WTC11 (cell line): Measurements from ENCODE around the gene KLK14. TPM values are rescaled to one million over a fixed set of nuclear protein-coding genes. Genes with fewer than 3 reads are reported as not detected.

Experiments used
- ATAC-seq: fragments of 200-7000 bp; cut with Tn5 transposase; 2 replicates; pipeline ENCODE4 v1.10.0; 2021; ENCODE audit warnings: mild to moderate bottlenecking, moderate library complexity
- CTCF ChIA-PET: fragments of 300-600 bp; sonication (Branson Sonifier 250); formaldehyde crosslinking; loops from one replicate; lab custom pipeline; 2021; ENCODE audit warnings: antibody characterized with exemption; lab: Charles Lee
- POLR2A ChIA-PET: fragments of 350-600 bp; sonication (Branson Sonifier 250); formaldehyde crosslinking; loops from one replicate; lab custom pipeline; 2021; ENCODE audit warnings: antibody characterized with exemption; lab: Charles Lee
- DNase-seq: peaks from one replicate; pipeline ENCODE4 v3.0.0; 2021; ENCODE audit warnings: low spot score
- H3K27ac Mint-ChIP-seq: 2 replicates; pipeline ENCODE4 v1.8.0; 2021; ENCODE audit warnings: mixed read lengths
- H3K27me3 Mint-ChIP-seq: 2 replicates; pipeline ENCODE4 v1.8.0; 2021; ENCODE audit warnings: low read depth, mild to moderate bottlenecking, moderate library complexity, mixed read lengths
- H3K36me3 Mint-ChIP-seq: 2 replicates; pipeline ENCODE4 v1.8.0; 2021; ENCODE audit warnings: mixed read lengths
- H3K4me1 Mint-ChIP-seq: 2 replicates; pipeline ENCODE4 v1.8.0; 2022; ENCODE audit warnings: mixed read lengths
- H3K4me3 Mint-ChIP-seq: 2 replicates; pipeline ENCODE4 v1.8.0; 2021; ENCODE audit warnings: mild to moderate bottlenecking, moderate library complexity, mixed read lengths
- H3K9me3 Mint-ChIP-seq: 2 replicates; pipeline ENCODE4 v1.8.0; 2021; ENCODE audit warnings: mixed read lengths
- AR ChIP-seq: fragments of 250-450 bp; sonication (Bioruptor Pico); IDR thresholded peaks from 2 replicates; pipeline ENCODE4 v1.9.0; 2021; ENCODE audit warnings: mild to moderate bottlenecking
- CREM ChIP-seq: sonication (generic); formaldehyde crosslinking; IDR thresholded peaks from 2 replicates; pipeline ENCODE4 v1.8.1; 2022; ENCODE audit warnings: mild to moderate bottlenecking, missing genetic modification reagents, moderate library complexity
- CTCF ChIP-seq: fragments of 200-600 bp; IDR thresholded peaks from 2 replicates; pipeline ENCODE4 v1.8.0; 2022; ENCODE audit warnings: antibody characterized with exemption
- FOXP1 ChIP-seq: sonication (generic); formaldehyde crosslinking; IDR thresholded peaks from 2 replicates; pipeline ENCODE4 v1.8.0; 2022; ENCODE audit warnings: missing genetic modification reagents, mild to moderate bottlenecking, moderate library complexity, borderline replicate concordance
- JAZF1 ChIP-seq: fragments of 250-450 bp; sonication (Bioruptor Pico); IDR thresholded peaks from 2 replicates; pipeline ENCODE4 v1.9.0; 2021; ENCODE audit warnings: moderate library complexity, mild to moderate bottlenecking, inconsistent platforms
- KAT7 ChIP-seq: sonication (generic); formaldehyde crosslinking; IDR thresholded peaks from 2 replicates; pipeline ENCODE4 v1.8.1; 2023; ENCODE audit warnings: missing genetic modification reagents, mild to moderate bottlenecking, borderline replicate concordance
- NFATC4 ChIP-seq: fragments of 250-450 bp; sonication (Bioruptor Pico); IDR thresholded peaks from 2 replicates; pipeline ENCODE4 v1.9.0; 2021; ENCODE audit warnings: mild to moderate bottlenecking
- NFYB ChIP-seq: sonication (generic); formaldehyde crosslinking; conservative IDR thresholded peaks from 2 replicates; pipeline ENCODE4 v1.8.0; 2022; ENCODE audit warnings: low read depth, missing genetic modification reagents
- NR2C2 ChIP-seq: sonication (generic); formaldehyde crosslinking; IDR thresholded peaks from 2 replicates; pipeline ENCODE4 v1.8.0; 2022; ENCODE audit warnings: mild to moderate bottlenecking, missing genetic modification reagents
- SMAD4 ChIP-seq: sonication (generic); formaldehyde crosslinking; IDR thresholded peaks from 2 replicates; pipeline ENCODE4 v1.8.0; 2022; ENCODE audit warnings: mild to moderate bottlenecking, missing genetic modification reagents
- TP53 ChIP-seq: sonication (generic); formaldehyde crosslinking; IDR thresholded peaks from 2 replicates; pipeline ENCODE4 v1.8.1; 2023; ENCODE audit warnings: mild to moderate bottlenecking, missing genetic modification reagents
- ZNF317 ChIP-seq: sonication (generic); formaldehyde crosslinking; IDR thresholded peaks from 2 replicates; pipeline ENCODE4 v1.8.1; 2023; ENCODE audit warnings: low read depth, mild to moderate bottlenecking, moderate library complexity, missing genetic modification reagents, borderline replicate concordance
- total RNA-seq: library from RNA; stranded (reverse); gene quantifications from 3 replicates; pipeline ENCODE4 v1.2.3, GENCODE V29; 2021
- TF ChIP-seq, protein P1 (sequence below): sonication (generic); formaldehyde crosslinking; IDR thresholded peaks from 2 replicates; pipeline ENCODE4 v1.8.1; 2023; ENCODE audit warnings: mild to moderate bottlenecking, missing genetic modification reagents, borderline replicate concordance
- TF ChIP-seq, protein P2 (sequence below): sonication (generic); formaldehyde crosslinking; IDR thresholded peaks from 2 replicates; pipeline ENCODE4 v1.8.1; 2023; ENCODE audit warnings: mild to moderate bottlenecking, missing genetic modification reagents
- TF ChIP-seq, protein P3 (sequence below): sonication (generic); formaldehyde crosslinking; IDR thresholded peaks from 2 replicates; pipeline ENCODE4 v1.8.1; 2022; ENCODE audit warnings: mild to moderate bottlenecking, moderate library complexity, missing genetic modification reagents
- TF ChIP-seq, protein P4 (sequence below): sonication (generic); formaldehyde crosslinking; IDR thresholded peaks from 2 replicates; pipeline ENCODE4 v1.8.0; 2023; ENCODE audit warnings: mild to moderate bottlenecking, missing genetic modification reagents

KLK14 gene
- total RNA-seq, 1 experiment from 2014 or later: 1.1 TPM

DNA sequence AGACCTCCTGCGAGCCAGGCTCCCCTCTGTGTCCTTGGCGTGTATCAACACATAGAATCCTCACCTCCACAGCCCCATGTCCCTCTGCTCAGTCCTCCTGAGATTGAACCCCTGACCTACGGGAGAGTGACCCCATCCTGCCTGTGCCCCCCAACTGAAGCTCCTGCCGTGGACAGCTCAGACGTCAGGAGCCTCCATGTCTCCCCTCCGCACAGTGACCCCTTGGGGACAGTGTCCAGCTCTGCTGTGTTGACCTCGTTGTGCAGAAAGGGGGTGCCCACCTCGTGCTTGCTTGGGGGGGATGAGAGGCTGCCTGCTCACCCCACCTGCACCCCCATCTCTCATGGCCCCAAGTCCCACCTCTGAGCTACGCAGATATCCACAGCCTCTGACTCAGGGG lies 41.5 kb upstream of the KLK14 start (continued):
- TF ChIP-seq, protein P1, sequence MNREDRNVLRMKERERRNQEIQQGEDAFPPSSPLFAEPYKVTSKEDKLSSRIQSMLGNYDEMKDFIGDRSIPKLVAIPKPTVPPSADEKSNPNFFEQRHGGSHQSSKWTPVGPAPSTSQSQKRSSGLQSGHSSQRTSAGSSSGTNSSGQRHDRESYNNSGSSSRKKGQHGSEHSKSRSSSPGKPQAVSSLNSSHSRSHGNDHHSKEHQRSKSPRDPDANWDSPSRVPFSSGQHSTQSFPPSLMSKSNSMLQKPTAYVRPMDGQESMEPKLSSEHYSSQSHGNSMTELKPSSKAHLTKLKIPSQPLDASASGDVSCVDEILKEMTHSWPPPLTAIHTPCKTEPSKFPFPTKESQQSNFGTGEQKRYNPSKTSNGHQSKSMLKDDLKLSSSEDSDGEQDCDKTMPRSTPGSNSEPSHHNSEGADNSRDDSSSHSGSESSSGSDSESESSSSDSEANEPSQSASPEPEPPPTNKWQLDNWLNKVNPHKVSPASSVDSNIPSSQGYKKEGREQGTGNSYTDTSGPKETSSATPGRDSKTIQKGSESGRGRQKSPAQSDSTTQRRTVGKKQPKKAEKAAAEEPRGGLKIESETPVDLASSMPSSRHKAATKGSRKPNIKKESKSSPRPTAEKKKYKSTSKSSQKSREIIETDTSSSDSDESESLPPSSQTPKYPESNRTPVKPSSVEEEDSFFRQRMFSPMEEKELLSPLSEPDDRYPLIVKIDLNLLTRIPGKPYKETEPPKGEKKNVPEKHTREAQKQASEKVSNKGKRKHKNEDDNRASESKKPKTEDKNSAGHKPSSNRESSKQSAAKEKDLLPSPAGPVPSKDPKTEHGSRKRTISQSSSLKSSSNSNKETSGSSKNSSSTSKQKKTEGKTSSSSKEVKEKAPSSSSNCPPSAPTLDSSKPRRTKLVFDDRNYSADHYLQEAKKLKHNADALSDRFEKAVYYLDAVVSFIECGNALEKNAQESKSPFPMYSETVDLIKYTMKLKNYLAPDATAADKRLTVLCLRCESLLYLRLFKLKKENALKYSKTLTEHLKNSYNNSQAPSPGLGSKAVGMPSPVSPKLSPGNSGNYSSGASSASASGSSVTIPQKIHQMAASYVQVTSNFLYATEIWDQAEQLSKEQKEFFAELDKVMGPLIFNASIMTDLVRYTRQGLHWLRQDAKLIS: no peak
- TF ChIP-seq SMAD4 (CRISPR knock-in tag) (no peak), NFYB (CRISPR knock-in tag) (no peak), ZNF317 (CRISPR knock-in tag) (no peak), KAT7 (no peak), AR (no peak), NR2C2 (CRISPR knock-in tag) (no peak), NFATC4 (CRISPR knock-in tag) (no peak)
- TF ChIP-seq, protein P2, sequence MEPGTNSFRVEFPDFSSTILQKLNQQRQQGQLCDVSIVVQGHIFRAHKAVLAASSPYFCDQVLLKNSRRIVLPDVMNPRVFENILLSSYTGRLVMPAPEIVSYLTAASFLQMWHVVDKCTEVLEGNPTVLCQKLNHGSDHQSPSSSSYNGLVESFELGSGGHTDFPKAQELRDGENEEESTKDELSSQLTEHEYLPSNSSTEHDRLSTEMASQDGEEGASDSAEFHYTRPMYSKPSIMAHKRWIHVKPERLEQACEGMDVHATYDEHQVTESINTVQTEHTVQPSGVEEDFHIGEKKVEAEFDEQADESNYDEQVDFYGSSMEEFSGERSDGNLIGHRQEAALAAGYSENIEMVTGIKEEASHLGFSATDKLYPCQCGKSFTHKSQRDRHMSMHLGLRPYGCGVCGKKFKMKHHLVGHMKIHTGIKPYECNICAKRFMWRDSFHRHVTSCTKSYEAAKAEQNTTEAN (CRISPR knock-in tag): no peak
- TF ChIP-seq, protein P3, sequence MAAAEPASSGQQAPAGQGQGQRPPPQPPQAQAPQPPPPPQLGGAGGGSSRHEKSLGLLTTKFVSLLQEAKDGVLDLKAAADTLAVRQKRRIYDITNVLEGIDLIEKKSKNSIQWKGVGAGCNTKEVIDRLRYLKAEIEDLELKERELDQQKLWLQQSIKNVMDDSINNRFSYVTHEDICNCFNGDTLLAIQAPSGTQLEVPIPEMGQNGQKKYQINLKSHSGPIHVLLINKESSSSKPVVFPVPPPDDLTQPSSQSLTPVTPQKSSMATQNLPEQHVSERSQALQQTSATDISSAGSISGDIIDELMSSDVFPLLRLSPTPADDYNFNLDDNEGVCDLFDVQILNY (CRISPR knock-in tag): no peak

- no peaks in the 10 kb centered on the region for H3K36me3 Mint-ChIP-seq
- ATAC-seq (no peak), DNase-seq (no peak)
- CTCF ChIA-PET: no interaction called here
- H3K27ac Mint-ChIP-seq: no peak overlapping the region
- no peak for TF ChIP-seq TP53 (CRISPR knock-in tag)
- TF ChIP-seq, protein P4, sequence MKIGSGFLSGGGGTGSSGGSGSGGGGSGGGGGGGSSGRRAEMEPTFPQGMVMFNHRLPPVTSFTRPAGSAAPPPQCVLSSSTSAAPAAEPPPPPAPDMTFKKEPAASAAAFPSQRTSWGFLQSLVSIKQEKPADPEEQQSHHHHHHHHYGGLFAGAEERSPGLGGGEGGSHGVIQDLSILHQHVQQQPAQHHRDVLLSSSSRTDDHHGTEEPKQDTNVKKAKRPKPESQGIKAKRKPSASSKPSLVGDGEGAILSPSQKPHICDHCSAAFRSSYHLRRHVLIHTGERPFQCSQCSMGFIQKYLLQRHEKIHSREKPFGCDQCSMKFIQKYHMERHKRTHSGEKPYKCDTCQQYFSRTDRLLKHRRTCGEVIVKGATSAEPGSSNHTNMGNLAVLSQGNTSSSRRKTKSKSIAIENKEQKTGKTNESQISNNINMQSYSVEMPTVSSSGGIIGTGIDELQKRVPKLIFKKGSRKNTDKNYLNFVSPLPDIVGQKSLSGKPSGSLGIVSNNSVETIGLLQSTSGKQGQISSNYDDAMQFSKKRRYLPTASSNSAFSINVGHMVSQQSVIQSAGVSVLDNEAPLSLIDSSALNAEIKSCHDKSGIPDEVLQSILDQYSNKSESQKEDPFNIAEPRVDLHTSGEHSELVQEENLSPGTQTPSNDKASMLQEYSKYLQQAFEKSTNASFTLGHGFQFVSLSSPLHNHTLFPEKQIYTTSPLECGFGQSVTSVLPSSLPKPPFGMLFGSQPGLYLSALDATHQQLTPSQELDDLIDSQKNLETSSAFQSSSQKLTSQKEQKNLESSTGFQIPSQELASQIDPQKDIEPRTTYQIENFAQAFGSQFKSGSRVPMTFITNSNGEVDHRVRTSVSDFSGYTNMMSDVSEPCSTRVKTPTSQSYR (CRISPR knock-in tag): no peak
- no peak for TF ChIP-seq JAZF1 (CRISPR knock-in tag)
- TF ChIP-seq FOXP1 (CRISPR knock-in tag): no peak
- no peak for TF ChIP-seq CTCF
- no peak for TF ChIP-seq CREM (CRISPR knock-in tag)
- POLR2A ChIA-PET: no interaction called here
- no peak overlapping the region for H3K4me3 Mint-ChIP-seq
- H3K9me3 Mint-ChIP-seq: no peaks in the 10 kb centered on the region
- H3K4me1 Mint-ChIP-seq: no peaks in the 10 kb centered on the region; the same call in 1 of the 2 replicates
- H3K27me3 Mint-ChIP-seq: peaks cover 7% of the 10 kb centered on the region; the same call in 1 of the 2 replicates
These were observed 41.1 kb upstream of the KLK14 start for GRCh38 chr19:51123802-51124201.
